ENCODE data around the gene ZNF714. TPM values are rescaled to one million over a fixed set of nuclear protein-coding genes. Genes with fewer than 3 reads are reported as not detected.

ZNF714 gene
- polyA plus RNA-seq, 3 donors = 1.7 to 5.8 (median 2.4) TPM

DNA sequence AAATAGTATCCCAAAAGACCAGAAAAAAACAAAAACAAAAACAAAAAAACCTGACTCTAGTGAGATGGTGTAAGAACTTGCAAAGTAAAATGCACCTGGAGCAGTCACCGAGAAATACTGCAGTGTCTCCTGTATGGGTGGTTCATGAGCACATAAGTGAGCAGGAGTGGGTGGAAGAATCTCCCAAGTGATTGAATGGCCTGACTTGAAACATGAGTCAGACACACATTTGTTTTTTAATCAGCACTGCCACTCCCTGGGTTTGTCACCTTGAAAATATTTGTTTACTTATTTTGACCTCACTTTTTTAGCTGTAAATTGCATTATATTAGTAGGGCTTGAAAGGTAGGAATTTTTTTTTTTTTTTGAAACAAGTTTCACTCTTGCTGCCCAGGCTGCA is 61.9 kb downstream of the ZNF714 start:
- Histone ChIP-seq H3K27ac (ENCODE audit: low read depth in 1 of 2, low read length in 2 of 2) (no peak overlapping the region), H4K20me1 (ENCODE audit: insufficient read depth, low read length) (no peaks in the 10 kb centered on the region), H3K36me3 (replicated peaks in 1 of 2; ENCODE audit: control insufficient read depth in 1 of 2, insufficient read depth in 2 of 2, low read length in 2 of 2) (peaks cover 28 to 56% of the 10 kb centered on the region in 2 donors), H3K79me2 (ENCODE audit: insufficient read depth, low read length) (peaks cover 33% of the 10 kb centered on the region), H3K4me2 (replicated peaks; ENCODE audit: extremely low read depth, low read length, poor library complexity, severe bottlenecking) (no peak overlapping the region), H2AFZ (ENCODE audit: insufficient read depth, low read depth, low read length, poor library complexity, severe bottlenecking) (no peak overlapping the region), H3K9me3 (replicated peaks in 1 of 2; ENCODE audit: control insufficient read depth in 1 of 2, insufficient read depth in 1 of 2, low read length in 2 of 2) (peaks cover 15 to 19% of the 10 kb centered on the region in 2 donors), H3K27me3 (ENCODE audit: control insufficient read depth in 2 of 2, insufficient read depth in 2 of 2, low read length in 2 of 2) (no peaks in the 10 kb centered on the region), H3K9ac (ENCODE audit: insufficient read depth, low read length, poor library complexity, severe bottlenecking) (no peak overlapping the region), H3K4me1 (ENCODE audit: control insufficient read depth in 1 of 2, insufficient read depth in 2 of 2, low read length in 2 of 2) (peaks cover 7 to 9% of the 10 kb centered on the region in 2 donors), H3K4me3 (replicated peaks in 1 of 3; ENCODE audit: low read depth in 2 of 3, low read length in 3 of 3) (no peak overlapping the region)
- Mint-ChIP-seq H3K36me3 (peaks cover 51 to 56% of the 10 kb centered on the region in 2 donors), H3K4me3 (no peak overlapping the region), H3K27ac (peak overlapping the region in 1 of 7 donors; percentile 33), H3K27me3 (ENCODE audit: low read depth in 3 of 3) (no peaks in the 10 kb centered on the region), H3K4me1 (peaks cover 13% of the 10 kb centered on the region), H3K9me3 (peaks cover 10 to 47% (median 39%) of the 10 kb centered on the region in 7 donors)
- intact Hi-C loops (cut with micrococcal nuclease) = loop anchor here in 1 of 2 donors (2.0 to 10.0 kb wide), 3 partner anchors 59 to 171 kb away; partner anchors contain the start of gene ZNF430
- WGBS (ENCODE audit: insufficient coverage) = 100% methylated on average over 1 of the region's 1 CpG
- DNase-seq = no peak
- no peak for TF ChIP-seq CTCF (IDR thresholded peaks at IDR 0.05)

GRCh38 chr19:21147540-21147939 is 65.5 kb downstream of the ZNF714 start:
- H3K79me2 ChIP-seq (ENCODE audit: insufficient read depth, low read length) = peaks cover 54% of the 10 kb centered on the region
- no peak for DNase-seq
- Mint-ChIP-seq H3K27ac (no peak overlapping the region), H3K9me3 (peaks cover 26 to 68% (median 55%) of the 10 kb centered on the region in 7 donors), H3K4me3 (no peak overlapping the region), H3K27me3 (ENCODE audit: low read depth in 3 of 3) (no peaks in the 10 kb centered on the region), H3K36me3 (peaks cover 80 to 92% of the 10 kb centered on the region in 2 donors), H3K4me1 (peaks cover 8% of the 10 kb centered on the region)
- no peak overlapping the region for H3K4me2 ChIP-seq (replicated peaks; ENCODE audit: extremely low read depth, low read length, poor library complexity, severe bottlenecking)
- no peak overlapping the region for H3K4me3 ChIP-seq (replicated peaks in 1 of 3; ENCODE audit: low read depth in 2 of 3, low read length in 3 of 3)
- no peaks in the 10 kb centered on the region for H3K27me3 ChIP-seq (ENCODE audit: control insufficient read depth in 2 of 2, insufficient read depth in 2 of 2, low read length in 2 of 2)
- no peak for TF ChIP-seq CTCF (IDR thresholded peaks at IDR 0.05)
- no peak overlapping the region for H3K27ac ChIP-seq (ENCODE audit: low read depth in 1 of 2, low read length in 2 of 2)
- no peak overlapping the region for H2AFZ ChIP-seq (ENCODE audit: insufficient read depth, low read depth, low read length, poor library complexity, severe bottlenecking)
- H3K9ac ChIP-seq (ENCODE audit: insufficient read depth, low read length, poor library complexity, severe bottlenecking) = no peak overlapping the region
- intact Hi-C loops (cut with micrococcal nuclease) = loop anchor here in 1 of 2 donors (10.0 kb wide), 1 partner anchor 167 kb away; no protein-coding TSS in a partner anchor
- H3K4me1 ChIP-seq (ENCODE audit: control insufficient read depth in 1 of 2, insufficient read depth in 2 of 2, low read length in 2 of 2) = peaks cover 4 to 5% of the 10 kb centered on the region in 2 donors
- WGBS (ENCODE audit: insufficient coverage) = no CpG with 5 or more reads among the region's 1 CpG
- peaks cover 52 to 93% of the 10 kb centered on the region in 2 donors for H3K36me3 ChIP-seq (replicated peaks in 1 of 2; ENCODE audit: control insufficient read depth in 1 of 2, insufficient read depth in 2 of 2, low read length in 2 of 2)
- H4K20me1 ChIP-seq (ENCODE audit: insufficient read depth, low read length) = no peaks in the 10 kb centered on the region
- peaks cover 25 to 40% of the 10 kb centered on the region in 2 donors for H3K9me3 ChIP-seq (replicated peaks in 1 of 2; ENCODE audit: control insufficient read depth in 1 of 2, insufficient read depth in 1 of 2, low read length in 2 of 2)
